Neuronal stem cell (in vitro differentiated cells): Measurements from ENCODE around the gene SOS1.

Source experiments
- DNase-seq: peaks from one replicate; pipeline ENCODE4 v3.0.0-alpha.2; 2013; ENCODE audit warnings: low spot score
- H2AFZ ChIP-seq: one replicate; pipeline ENCODE4 v1.6.1; 2013; ENCODE audit warnings: mild to moderate bottlenecking, low read length, inconsistent platforms
- H2AK5ac ChIP-seq: 2 replicates; pipeline ENCODE4 v1.6.1; 2013; ENCODE audit warnings: low read depth, mild to moderate bottlenecking, inconsistent platforms, low read length, moderate library complexity, mixed read lengths
- H2BK120ac ChIP-seq: 2 replicates; pipeline ENCODE4 v1.6.1; 2013; ENCODE audit warnings: low read depth, mild to moderate bottlenecking, inconsistent platforms, low read length, moderate library complexity, mixed read lengths
- H2BK12ac ChIP-seq: one replicate; pipeline ENCODE4 v1.6.1; 2013; ENCODE audit warnings: low read length, inconsistent platforms
- H2BK15ac ChIP-seq: 2 replicates; pipeline ENCODE4 v1.6.1; 2013; ENCODE audit warnings: mild to moderate bottlenecking, low read length, inconsistent platforms, mixed read lengths
- H2BK5ac ChIP-seq: one replicate; pipeline ENCODE4 v1.6.1; 2013; ENCODE audit warnings: inconsistent platforms, mild to moderate bottlenecking, low read length, moderate library complexity
- H3K14ac ChIP-seq: one replicate; pipeline ENCODE4 v1.6.1; 2013; ENCODE audit warnings: low read length, inconsistent platforms
- H3K18ac ChIP-seq: 2 replicates; pipeline ENCODE4 v1.6.1; 2013; ENCODE audit warnings: low read length, inconsistent platforms
- H3K23ac ChIP-seq: 2 replicates; pipeline ENCODE4 v1.6.1; 2013; ENCODE audit warnings: low read depth, mild to moderate bottlenecking, mixed read lengths, low read length, inconsistent platforms; ENCODE audit not compliant: poor library complexity
- H3K27ac ChIP-seq: replicated peaks from 3 replicates; pipeline ENCODE4 v1.5.1; 2013; ENCODE audit warnings: low read length, inconsistent platforms
- H3K27me3 ChIP-seq, 3 experiments: 2 replicates each; pipeline ENCODE4 v1.6.1; 2013; ENCODE audit warnings: low read length in 3 of 3, mild to moderate bottlenecking in 2 of 3, inconsistent platforms in 1 of 3, low read depth in 1 of 3, mixed read lengths in 1 of 3, moderate library complexity in 1 of 3; ENCODE audit not compliant: control insufficient read depth in 3 of 3, insufficient read depth in 3 of 3
- H3K36me3 ChIP-seq, 2 donors: replicated peaks in 1 of 2; 2 replicates each; pipeline ENCODE4 v1.6.1; 2013; ENCODE audit warnings: low read length in 2 of 2; ENCODE audit not compliant: control insufficient read depth in 2 of 2, insufficient read depth in 2 of 2
- H3K4ac ChIP-seq: 2 replicates; pipeline ENCODE4 v1.6.1; 2013; ENCODE audit warnings: inconsistent platforms, mild to moderate bottlenecking, low read length, moderate library complexity
- H3K4me1 ChIP-seq, 2 donors: 1 replicate in 1 of 2; 2 replicates in 1 of 2; pipeline ENCODE4 v1.6.1; 2013; ENCODE audit warnings: low read length in 2 of 2, low read depth in 1 of 2; ENCODE audit not compliant: control insufficient read depth in 2 of 2, insufficient read depth in 1 of 2
- H3K4me2 ChIP-seq: one replicate; pipeline ENCODE4 v1.6.1; 2013; ENCODE audit warnings: mild to moderate bottlenecking, low read length, inconsistent platforms; ENCODE audit not compliant: insufficient read depth, poor library complexity, severe bottlenecking
- H3K4me3 ChIP-seq, 2 donors: 2 replicates each; pipeline ENCODE4 v1.5.1; 2013; ENCODE audit warnings: low read length in 2 of 2, mild to moderate bottlenecking in 2 of 2, inconsistent platforms in 1 of 2, moderate library complexity in 1 of 2
- H3K79me1 ChIP-seq: one replicate; pipeline ENCODE4 v1.6.1; 2013; ENCODE audit warnings: low read depth, mild to moderate bottlenecking, inconsistent platforms, low read length, moderate library complexity
- H3K9ac ChIP-seq: one replicate; pipeline ENCODE4 v1.6.1; 2013; ENCODE audit warnings: mild to moderate bottlenecking, low read depth, low read length, inconsistent platforms; ENCODE audit not compliant: poor library complexity
- H3K9me3 ChIP-seq, 2 donors: replicated peaks in 1 of 2; 2 replicates each; pipeline versions ENCODE3 to v1.6.1; 2013; ENCODE audit warnings: low read length in 2 of 2, mild to moderate bottlenecking in 2 of 2, inconsistent platforms in 1 of 2, low read depth in 1 of 2, mixed read lengths in 1 of 2, moderate library complexity in 1 of 2; ENCODE audit not compliant: control insufficient read depth in 2 of 2, insufficient read depth in 1 of 2
- H4K8ac ChIP-seq: one replicate; pipeline ENCODE4 v1.6.1; 2013; ENCODE audit warnings: low read depth, mild to moderate bottlenecking, inconsistent platforms, low read length, moderate library complexity
- H4K91ac ChIP-seq: one replicate; pipeline ENCODE4 v1.6.1; 2013; ENCODE audit warnings: low read length, low read depth, mild to moderate bottlenecking, inconsistent platforms; ENCODE audit not compliant: poor library complexity
- WGBS, 2 donors: extraction: QIAGEN DNeasy Blood & Tissue Kit; methylation state at CpG; one replicate each; pipeline ENCODE4 v1.1.7; 2013; ENCODE audit warnings: missing lambda C conversion rate in 2 of 2, mixed read lengths in 1 of 2; ENCODE audit not compliant: insufficient read length in 2 of 2, insufficient replicate concordance in 1 of 2; ENCODE audit errors: extremely low coverage in 2 of 2; 5-methylcytosine and 5-hydroxymethylcytosine counted together

Gene SOS1

DNA sequence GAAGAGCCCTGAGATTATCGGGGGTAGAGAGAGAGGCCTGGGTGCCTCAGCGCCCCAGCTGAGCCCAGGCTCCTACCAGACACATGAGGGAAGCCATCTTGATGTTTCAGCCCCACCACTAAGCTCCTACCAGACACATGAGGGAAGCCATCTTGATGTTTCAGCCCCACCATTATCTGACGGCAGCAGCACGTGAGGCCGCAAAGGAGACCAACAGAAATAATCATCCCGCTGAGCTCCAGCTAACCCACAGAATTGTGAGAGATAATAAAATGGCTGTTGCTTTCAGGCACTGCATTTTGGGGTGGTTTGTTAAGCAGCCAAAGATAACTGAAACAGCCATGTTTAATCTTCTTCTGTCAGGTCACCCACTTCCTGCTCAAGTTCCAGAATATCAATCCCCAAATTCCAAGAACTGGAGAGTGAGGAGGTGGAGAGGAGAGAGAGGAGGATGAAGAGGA is 29.3 kb upstream of the SOS1 start:
- no peak overlapping the region for H3K4me2 ChIP-seq
- no peak for DNase-seq
- no peak overlapping the region for H2BK12ac ChIP-seq
- no peak overlapping the region for H3K23ac ChIP-seq
- no peak overlapping the region for H3K18ac ChIP-seq
- H3K27ac ChIP-seq = no peak overlapping the region
- no CpG with 5 or more reads among the region's 6 CpGs for WGBS, 2 donors
- no peaks in the 10 kb centered on the region for H3K79me1 ChIP-seq
- no peak overlapping the region for H2BK120ac ChIP-seq
- H3K4ac ChIP-seq = no peak overlapping the region
- no peak overlapping the region for H3K9ac ChIP-seq
- H3K9me3 ChIP-seq = no peaks in the 10 kb centered on the region
- no peak overlapping the region for H2BK15ac ChIP-seq
- H3K27me3 ChIP-seq = no peaks in the 10 kb centered on the region
- no peak overlapping the region for H2AK5ac ChIP-seq
- no peak overlapping the region for H4K8ac ChIP-seq
- H3K14ac ChIP-seq = no peak overlapping the region
- no peaks in the 10 kb centered on the region for H3K4me1 ChIP-seq
- no peaks in the 10 kb centered on the region for H3K36me3 ChIP-seq
- no peak overlapping the region for H4K91ac ChIP-seq
- H3K4me3 ChIP-seq = no peak overlapping the region
- no peak overlapping the region for H2BK5ac ChIP-seq
- H2AFZ ChIP-seq = peak overlapping the region; percentile 85

DNA sequence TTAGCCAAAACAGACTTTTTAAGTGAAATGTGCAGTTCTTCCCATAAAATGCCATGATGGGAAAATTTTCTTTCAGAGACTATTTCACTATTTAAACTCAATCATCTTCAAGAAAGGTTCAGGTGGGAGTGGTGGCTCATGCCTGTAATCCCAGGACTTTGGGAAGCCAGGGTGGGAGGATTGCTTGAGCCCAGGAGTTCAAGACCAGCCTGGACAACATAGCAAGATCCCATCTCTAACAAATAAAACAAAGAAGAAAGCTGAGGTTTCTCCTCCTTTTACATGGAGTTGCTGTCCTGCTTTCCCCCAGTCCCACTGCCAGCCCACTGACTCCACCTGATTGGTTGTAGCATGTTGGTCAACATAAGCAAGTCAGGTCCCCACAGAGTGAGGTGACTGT is 25.8 kb upstream of the SOS1 start:
- H3K14ac ChIP-seq = no peak overlapping the region
- H3K79me1 ChIP-seq = no peaks in the 10 kb centered on the region
- no peak overlapping the region for H3K23ac ChIP-seq
- no peak overlapping the region for H2AFZ ChIP-seq
- H2BK120ac ChIP-seq = no peak overlapping the region
- no peaks in the 10 kb centered on the region for H3K36me3 ChIP-seq
- no peak overlapping the region for H3K4ac ChIP-seq
- H2BK12ac ChIP-seq = no peak overlapping the region
- no peak overlapping the region for H3K9ac ChIP-seq
- H2AK5ac ChIP-seq = no peak overlapping the region
- H3K4me1 ChIP-seq = no peaks in the 10 kb centered on the region
- no peak overlapping the region for H4K91ac ChIP-seq
- no peaks in the 10 kb centered on the region for H3K9me3 ChIP-seq
- DNase-seq = no peak
- H2BK5ac ChIP-seq = no peak overlapping the region
- no peak overlapping the region for H4K8ac ChIP-seq
- no peak overlapping the region for H2BK15ac ChIP-seq
- no peak overlapping the region for H3K27ac ChIP-seq
- no peak overlapping the region for H3K4me3 ChIP-seq
- H3K4me2 ChIP-seq = no peak overlapping the region
- H3K27me3 ChIP-seq = no peaks in the 10 kb centered on the region
- no peak overlapping the region for H3K18ac ChIP-seq

DNA sequence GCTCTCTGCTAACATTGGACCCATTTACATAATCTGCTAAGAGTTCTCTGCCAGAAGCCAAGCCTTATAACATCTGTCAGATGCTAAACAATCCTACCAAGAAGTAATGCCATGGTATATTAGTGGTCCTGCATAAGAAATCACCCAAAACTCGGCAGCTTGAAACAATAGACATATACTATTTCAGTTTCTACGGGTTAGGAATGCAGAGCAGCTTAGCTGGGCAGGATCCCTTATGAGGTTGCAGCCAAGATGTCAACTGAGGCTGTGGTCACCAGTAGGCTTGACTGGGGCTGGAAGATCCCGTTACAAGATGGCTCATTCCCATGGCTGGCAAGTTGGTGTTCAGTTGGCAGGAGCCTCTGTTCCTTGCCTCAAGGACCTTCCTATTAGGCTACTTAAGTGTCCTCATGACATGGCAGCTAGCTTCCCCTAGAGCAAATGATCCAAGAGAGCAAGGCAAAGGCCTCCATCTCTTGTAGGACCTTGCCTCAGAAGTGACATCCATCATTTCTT is 25.1 kb upstream of the SOS1 start:
- Histone ChIP-seq H3K9ac (no peak overlapping the region), H3K27me3 (no peaks in the 10 kb centered on the region), H3K4ac (no peak overlapping the region), H2BK5ac (no peak overlapping the region), H3K14ac (no peak overlapping the region), H3K18ac (no peak overlapping the region), H3K4me2 (no peak overlapping the region), H3K23ac (no peak overlapping the region), H2BK120ac (no peak overlapping the region), H3K4me3 (peak overlapping the region in 1 of 2 donors; percentile 18), H2AFZ (no peak overlapping the region), H3K36me3 (no peaks in the 10 kb centered on the region), H4K91ac (no peak overlapping the region), H4K8ac (no peak overlapping the region), H3K27ac (no peak overlapping the region), H2BK12ac (no peak overlapping the region), H3K79me1 (no peaks in the 10 kb centered on the region), H3K4me1 (no peaks in the 10 kb centered on the region), H3K9me3 (no peaks in the 10 kb centered on the region), H2AK5ac (no peak overlapping the region), H2BK15ac (no peak overlapping the region)
- DNase-seq = no peak
- WGBS, 2 donors = no CpG with 5 or more reads among the region's 3 CpGs

DNA sequence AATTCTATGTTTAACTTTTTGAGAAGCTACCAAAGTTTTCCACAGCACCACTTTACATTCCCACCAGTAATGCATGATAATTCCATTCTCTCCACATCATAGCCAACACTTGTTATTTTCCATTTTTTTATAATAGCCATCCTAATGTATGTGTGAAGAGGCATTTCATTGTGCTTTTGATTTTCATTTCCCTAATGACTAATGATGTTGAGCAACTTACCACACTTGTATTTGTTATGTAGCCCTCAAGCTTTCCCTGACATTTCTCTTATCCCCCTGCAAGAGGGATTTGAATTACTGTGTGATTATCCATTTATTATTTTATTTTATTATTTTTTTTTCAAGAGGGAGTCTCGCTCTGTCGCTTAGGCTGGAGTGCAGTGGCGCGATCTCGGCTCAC is 23.6 kb upstream of the SOS1 start:
- H3K18ac ChIP-seq = no peak overlapping the region
- no peak for DNase-seq
- no peak overlapping the region for H3K4ac ChIP-seq
- no peak overlapping the region for H2BK5ac ChIP-seq
- WGBS, 2 donors = no CpG with 5 or more reads among the region's 5 CpGs
- H3K79me1 ChIP-seq = no peaks in the 10 kb centered on the region
- no peaks in the 10 kb centered on the region for H3K4me1 ChIP-seq
- H3K27ac ChIP-seq = no peak overlapping the region
- H3K27me3 ChIP-seq = no peaks in the 10 kb centered on the region
- H3K9ac ChIP-seq = no peak overlapping the region
- H2BK15ac ChIP-seq = no peak overlapping the region
- no peak overlapping the region for H3K4me2 ChIP-seq
- no peak overlapping the region for H3K4me3 ChIP-seq
- H3K36me3 ChIP-seq = no peaks in the 10 kb centered on the region
- H2BK120ac ChIP-seq = no peak overlapping the region
- no peak overlapping the region for H4K91ac ChIP-seq
- H2AK5ac ChIP-seq = no peak overlapping the region
- H3K23ac ChIP-seq = no peak overlapping the region
- H2AFZ ChIP-seq = no peak overlapping the region
- no peaks in the 10 kb centered on the region for H3K9me3 ChIP-seq
- H3K14ac ChIP-seq = no peak overlapping the region
- no peak overlapping the region for H4K8ac ChIP-seq
- H2BK12ac ChIP-seq = no peak overlapping the region
